Measurements from ENCODE around the gene MRTO4. TPM values are rescaled to one million over a fixed set of nuclear protein-coding genes. Genes with fewer than 3 reads are reported as not detected.
A peak's percentile ranks its signal among the peaks of the same experiment; 100 is the strongest.

The MRTO4 gene
- total and polyA plus RNA-seq, 2 of the 13 experiments (the other 11 are each of a cell fraction or from before 2014, with no cell fraction given), result 28.1 to 59.2 TPM

DNA sequence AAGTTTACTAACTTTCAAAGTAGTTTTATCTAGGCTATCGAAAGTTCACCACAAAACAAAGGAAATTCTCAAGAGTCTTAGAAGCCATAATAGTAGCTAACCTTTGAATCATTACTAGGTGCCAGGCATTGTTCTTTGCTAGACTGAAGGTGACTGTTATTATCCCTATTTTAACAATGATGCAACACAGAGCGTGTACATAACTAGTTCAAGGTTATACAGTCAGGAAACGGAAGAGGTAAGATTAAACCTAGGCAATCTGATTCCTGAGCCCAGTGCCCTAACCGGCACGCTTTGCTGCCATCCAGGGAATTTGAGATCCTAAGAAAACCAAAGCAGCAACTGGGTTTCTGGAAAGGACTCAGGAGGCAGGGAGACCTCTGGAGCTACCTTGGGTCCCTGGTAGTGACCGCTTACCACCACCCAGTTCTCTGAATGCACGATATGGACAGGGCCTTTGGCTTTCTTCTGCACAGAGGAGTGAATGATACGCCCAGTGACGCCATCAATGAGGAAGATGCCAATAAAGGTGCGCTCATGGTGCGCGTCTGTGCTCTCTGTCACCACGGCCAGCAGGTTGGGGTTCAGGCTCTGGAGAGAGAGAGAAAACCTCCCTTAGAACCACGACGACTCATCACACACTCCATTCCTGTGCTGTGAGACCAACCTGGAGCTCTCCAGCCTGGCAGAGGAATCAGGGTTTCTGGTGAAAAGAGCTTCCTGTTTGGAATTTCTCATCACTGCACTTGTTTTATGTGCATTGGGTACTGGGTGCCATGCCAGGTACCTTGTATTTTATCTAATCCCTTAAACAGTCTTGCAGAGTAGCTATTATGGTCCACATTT is 28.4 kb upstream of the MRTO4 start (continued):
- TF ChIP-seq U2AF1 (optimal IDR thresholded peaks at IDR 0.05; ENCODE audit: low read depth, low read length) (no peak), MXI1 (IDR thresholded peaks at IDR 0.05; ENCODE audit: borderline replicate concordance, low read depth, low read length) (no peak), FLYWCH1 (CRISPR knock-in tag; IDR thresholded peaks at IDR 0.05) (no peak), ZNF44 (CRISPR knock-in tag; IDR thresholded peaks at IDR 0.05) (no peak), ZNF816 (CRISPR knock-in tag; IDR thresholded peaks at IDR 0.05; ENCODE audit: borderline replicate concordance) (no peak), MXD3 (CRISPR knock-in tag; IDR thresholded peaks at IDR 0.05) (no peak), STAT5B (CRISPR knock-in tag; IDR thresholded peaks at IDR 0.05) (no peak), ZNF878 (CRISPR knock-in tag; IDR thresholded peaks at IDR 0.05) (no peak), CEBPB (IDR thresholded peaks at IDR 0.05; ENCODE audit: borderline replicate concordance, low read depth, low read length) (peak; percentile 90), ZNF264 (CRISPR knock-in tag; IDR thresholded peaks at IDR 0.05) (peak; percentile 78; the same call in 1 of the 2 replicates), DMAP1 (CRISPR knock-in tag; IDR thresholded peaks at IDR 0.05) (no peak), MYNN (CRISPR knock-in tag; IDR thresholded peaks at IDR 0.05; ENCODE audit: low read depth) (no peak), KLF15 (CRISPR knock-in tag; IDR thresholded peaks at IDR 0.05; ENCODE audit: borderline replicate concordance) (no peak)
- TF ChIP-seq, protein P1, sequence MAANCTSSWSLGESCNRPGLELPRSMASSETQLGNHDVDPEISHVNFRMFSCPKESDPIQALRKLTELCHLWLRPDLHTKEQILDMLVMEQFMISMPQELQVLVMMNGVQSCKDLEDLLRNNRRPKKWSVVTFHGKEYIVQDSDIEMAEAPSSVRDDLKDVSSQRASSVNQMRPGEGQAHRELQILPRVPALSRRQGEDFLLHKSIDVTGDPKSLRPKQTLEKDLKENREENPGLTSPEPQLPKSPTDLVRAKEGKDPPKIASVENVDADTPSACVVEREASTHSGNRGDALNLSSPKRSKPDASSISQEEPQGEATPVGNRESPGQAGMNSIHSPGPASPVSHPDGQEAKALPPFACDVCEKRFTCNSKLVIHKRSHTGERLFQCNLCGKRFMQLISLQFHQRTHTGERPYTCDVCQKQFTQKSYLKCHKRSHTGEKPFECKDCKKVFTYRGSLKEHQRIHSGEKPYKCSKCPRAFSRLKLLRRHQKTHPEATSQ (CRISPR knock-in tag; IDR thresholded peaks at IDR 0.05; ENCODE audit: borderline replicate concordance), result no peak
- TF ChIP-seq, protein P2, sequence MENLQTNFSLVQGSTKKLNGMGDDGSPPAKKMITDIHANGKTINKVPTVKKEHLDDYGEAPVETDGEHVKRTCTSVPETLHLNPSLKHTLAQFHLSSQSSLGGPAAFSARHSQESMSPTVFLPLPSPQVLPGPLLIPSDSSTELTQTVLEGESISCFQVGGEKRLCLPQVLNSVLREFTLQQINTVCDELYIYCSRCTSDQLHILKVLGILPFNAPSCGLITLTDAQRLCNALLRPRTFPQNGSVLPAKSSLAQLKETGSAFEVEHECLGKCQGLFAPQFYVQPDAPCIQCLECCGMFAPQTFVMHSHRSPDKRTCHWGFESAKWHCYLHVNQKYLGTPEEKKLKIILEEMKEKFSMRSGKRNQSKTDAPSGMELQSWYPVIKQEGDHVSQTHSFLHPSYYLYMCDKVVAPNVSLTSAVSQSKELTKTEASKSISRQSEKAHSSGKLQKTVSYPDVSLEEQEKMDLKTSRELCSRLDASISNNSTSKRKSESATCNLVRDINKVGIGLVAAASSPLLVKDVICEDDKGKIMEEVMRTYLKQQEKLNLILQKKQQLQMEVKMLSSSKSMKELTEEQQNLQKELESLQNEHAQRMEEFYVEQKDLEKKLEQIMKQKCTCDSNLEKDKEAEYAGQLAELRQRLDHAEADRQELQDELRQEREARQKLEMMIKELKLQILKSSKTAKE (CRISPR knock-in tag; IDR thresholded peaks at IDR 0.05; ENCODE audit: borderline replicate concordance), result peak; percentile 54
- TF ChIP-seq, protein P3, sequence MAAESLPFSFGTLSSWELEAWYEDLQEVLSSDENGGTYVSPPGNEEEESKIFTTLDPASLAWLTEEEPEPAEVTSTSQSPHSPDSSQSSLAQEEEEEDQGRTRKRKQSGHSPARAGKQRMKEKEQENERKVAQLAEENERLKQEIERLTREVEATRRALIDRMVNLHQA (CRISPR knock-in tag; IDR thresholded peaks at IDR 0.05), result no peak
- TF ChIP-seq, protein P4, sequence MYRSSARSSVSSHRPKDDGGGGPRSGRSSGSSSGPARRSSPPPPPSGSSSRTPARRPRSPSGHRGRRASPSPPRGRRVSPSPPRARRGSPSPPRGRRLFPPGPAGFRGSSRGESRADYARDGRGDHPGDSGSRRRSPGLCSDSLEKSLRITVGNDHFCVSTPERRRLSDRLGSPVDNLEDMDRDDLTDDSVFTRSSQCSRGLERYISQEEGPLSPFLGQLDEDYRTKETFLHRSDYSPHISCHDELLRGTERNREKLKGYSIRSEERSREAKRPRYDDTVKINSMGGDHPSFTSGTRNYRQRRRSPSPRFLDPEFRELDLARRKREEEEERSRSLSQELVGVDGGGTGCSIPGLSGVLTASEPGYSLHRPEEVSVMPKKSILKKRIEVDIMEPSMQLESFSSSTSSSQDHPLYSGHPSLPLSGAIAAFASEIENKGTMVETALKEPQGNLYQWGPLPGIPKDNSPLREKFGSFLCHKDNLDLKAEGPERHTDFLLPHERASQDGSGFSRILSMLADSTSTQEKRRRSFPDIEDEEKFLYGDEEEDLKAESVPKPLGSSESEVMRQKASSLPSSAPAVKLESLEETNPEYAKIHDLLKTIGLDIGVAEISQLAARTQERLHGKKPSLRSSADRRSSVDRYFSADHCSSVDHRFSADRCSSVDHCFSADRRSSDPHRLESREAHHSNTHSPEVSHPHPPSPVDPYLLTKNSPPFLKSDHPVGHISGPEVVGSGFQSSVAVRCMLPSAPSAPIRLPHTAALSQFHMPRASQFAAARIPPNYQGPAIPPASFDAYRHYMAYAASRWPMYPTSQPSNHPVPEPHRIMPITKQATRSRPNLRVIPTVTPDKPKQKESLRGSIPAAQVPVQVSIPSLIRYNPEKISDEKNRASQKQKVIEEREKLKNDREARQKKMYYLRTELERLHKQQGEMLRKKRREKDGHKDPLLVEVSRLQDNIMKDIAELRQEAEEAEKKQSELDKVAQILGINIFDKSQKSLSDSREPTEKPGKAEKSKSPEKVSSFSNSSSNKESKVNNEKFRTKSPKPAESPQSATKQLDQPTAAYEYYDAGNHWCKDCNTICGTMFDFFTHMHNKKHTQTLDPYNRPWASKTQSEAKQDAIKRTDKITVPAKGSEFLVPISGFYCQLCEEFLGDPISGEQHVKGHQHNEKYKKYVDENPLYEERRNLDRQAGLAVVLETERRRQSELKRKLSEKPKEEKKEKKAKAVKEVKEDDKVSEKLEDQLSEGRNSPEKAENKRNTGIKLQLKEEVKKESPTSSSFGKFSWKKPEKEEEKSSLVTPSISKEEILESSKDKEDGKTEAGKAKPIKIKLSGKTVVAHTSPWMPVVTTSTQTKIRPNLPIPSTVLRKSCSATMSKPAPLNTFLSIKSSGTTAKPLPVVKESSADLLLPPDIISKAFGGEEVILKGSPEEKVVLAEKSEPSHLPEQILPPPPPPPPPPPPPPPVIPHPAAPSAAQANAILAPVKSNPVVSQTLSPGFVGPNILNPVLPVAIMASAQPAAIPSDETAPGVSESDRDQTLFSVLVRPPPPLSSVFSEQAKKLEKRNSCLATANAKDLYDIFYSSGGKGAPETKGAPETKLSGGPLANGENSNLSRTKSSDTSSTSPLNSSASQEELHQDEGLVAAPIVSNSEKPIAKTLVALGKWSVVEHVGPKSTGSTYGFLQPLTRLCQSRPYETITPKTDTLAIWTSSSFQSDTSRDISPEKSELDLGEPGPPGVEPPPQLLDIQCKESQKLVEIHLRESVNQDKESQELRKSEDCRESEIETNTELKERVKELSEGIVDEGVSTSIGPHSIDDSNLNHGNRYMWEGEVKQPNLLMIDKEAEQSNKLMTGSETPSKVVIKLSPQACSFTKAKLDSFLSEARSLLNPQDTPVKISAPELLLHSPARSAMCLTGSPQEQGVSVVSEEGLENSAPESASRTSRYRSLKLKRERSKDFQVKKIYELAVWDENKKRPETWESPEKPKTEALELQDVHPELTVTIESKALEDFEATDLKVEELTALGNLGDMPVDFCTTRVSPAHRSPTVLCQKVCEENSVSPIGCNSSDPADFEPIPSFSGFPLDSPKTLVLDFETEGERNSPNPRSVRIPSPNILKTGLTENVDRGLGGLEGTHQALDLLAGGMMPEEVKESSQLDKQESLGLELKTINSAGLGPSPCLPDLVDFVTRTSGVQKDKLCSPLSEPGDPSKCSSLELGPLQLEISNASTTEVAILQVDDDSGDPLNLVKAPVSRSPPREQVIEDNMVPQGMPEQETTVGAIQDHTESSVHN (CRISPR knock-in tag; IDR thresholded peaks at IDR 0.05), result no peak
